Mammary epithelial cell (primary cell): Measurements from ENCODE around the gene WASHC3.

Source experiments
- EZH2 ChIP-seq: IDR thresholded peaks from 2 replicates; pipeline ENCODE4 v1.6.1; 2012; ENCODE audit warnings: low read length, inconsistent platforms, borderline replicate concordance
- TF ChIP-seq, protein P1 (sequence below), 2 donors: IDR thresholded peaks in 1 of 2; conservative IDR thresholded peaks in 1 of 2; 2 replicates each; pipeline ENCODE4 v1.5.1; 2011 to 2012; ENCODE audit warnings: inconsistent platforms in 2 of 2, low read length in 2 of 2, mild to moderate bottlenecking in 2 of 2, control low read depth in 1 of 2, low read depth in 1 of 2; ENCODE audit not compliant: insufficient read depth in 1 of 2; ENCODE audit errors: extremely low read depth in 1 of 2

GRCh38 chr12:101995684-101996083 is 66.1 kb downstream of the WASHC3 start:
- TF ChIP-seq, protein P1, sequence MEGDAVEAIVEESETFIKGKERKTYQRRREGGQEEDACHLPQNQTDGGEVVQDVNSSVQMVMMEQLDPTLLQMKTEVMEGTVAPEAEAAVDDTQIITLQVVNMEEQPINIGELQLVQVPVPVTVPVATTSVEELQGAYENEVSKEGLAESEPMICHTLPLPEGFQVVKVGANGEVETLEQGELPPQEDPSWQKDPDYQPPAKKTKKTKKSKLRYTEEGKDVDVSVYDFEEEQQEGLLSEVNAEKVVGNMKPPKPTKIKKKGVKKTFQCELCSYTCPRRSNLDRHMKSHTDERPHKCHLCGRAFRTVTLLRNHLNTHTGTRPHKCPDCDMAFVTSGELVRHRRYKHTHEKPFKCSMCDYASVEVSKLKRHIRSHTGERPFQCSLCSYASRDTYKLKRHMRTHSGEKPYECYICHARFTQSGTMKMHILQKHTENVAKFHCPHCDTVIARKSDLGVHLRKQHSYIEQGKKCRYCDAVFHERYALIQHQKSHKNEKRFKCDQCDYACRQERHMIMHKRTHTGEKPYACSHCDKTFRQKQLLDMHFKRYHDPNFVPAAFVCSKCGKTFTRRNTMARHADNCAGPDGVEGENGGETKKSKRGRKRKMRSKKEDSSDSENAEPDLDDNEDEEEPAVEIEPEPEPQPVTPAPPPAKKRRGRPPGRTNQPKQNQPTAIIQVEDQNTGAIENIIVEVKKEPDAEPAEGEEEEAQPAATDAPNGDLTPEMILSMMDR (conservative IDR thresholded peaks at IDR 0.05 in 1 of 2, IDR thresholded peaks at IDR 0.05 in 1 of 2; ENCODE audit: extremely low read depth in 1 of 2, insufficient read depth in 1 of 2, low read depth in 1 of 2, low read length in 2 of 2), result no peak
- no peak for TF ChIP-seq EZH2
